ENCODE data around the gene ESPNL.

The ESPNL gene

GRCh38 chr2:238128061-238128440 is 27.9 kb downstream of the ESPNL start:
- in situ Hi-C loops (cut with HindIII; ENCODE audit: low pct_ligation_motif_present, low sequenced_read_pairs): no loop called here
- Histone ChIP-seq H3K36me3 (replicated peaks) (no peaks in the 10 kb centered on the region), H3K4me3 (ENCODE audit: low read depth, low read length) (no peak overlapping the region), H3K27ac (no peak overlapping the region), H3K27me3 (replicated peaks) (no peaks in the 10 kb centered on the region)
- TF ChIP-seq CTCF (IDR thresholded peaks at IDR 0.05; ENCODE audit: low read depth, low read length, missing control alignments): no peak
- DNase-seq: no peak

DNA sequence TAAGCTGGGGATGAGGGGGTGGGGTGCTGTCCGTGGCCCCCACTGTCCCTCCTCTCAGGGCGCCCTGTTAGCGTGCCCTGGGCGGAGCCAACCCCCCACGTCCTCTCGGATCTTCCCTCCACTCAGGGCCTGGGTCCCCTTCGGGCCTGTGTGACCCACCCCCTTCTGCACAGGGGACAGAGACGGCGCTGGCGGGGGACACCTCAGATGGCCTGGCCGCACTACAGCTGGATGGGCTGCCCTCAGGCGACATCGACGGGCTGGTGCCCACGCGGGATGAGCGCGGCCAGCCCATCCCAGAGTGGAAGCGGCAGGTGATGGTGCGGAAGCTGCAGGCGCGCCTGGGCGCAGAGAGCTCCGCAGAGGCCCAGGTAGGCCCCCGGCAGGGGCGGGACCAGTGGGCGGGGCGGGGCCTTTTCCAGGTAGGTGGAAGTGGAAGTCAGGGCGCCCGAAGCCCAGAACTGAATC is 28.4 kb downstream of the ESPNL start:
- no peak for TF ChIP-seq CTCF (IDR thresholded peaks at IDR 0.05; ENCODE audit: low read depth, low read length, missing control alignments)
- no peak overlapping the region for H3K4me3 ChIP-seq (ENCODE audit: low read depth, low read length)
- H3K36me3 ChIP-seq (replicated peaks): no peaks in the 10 kb centered on the region
- H3K27ac ChIP-seq: no peak overlapping the region
- no peak for DNase-seq
- no peaks in the 10 kb centered on the region for H3K27me3 ChIP-seq (replicated peaks)
- in situ Hi-C loops (cut with HindIII; ENCODE audit: low pct_ligation_motif_present, low sequenced_read_pairs): no loop called here

GRCh38 chr2:238129166-238130010 is 29.2 kb downstream of the ESPNL start:
- DNase-seq: no peak
- H3K4me3 ChIP-seq (ENCODE audit: low read depth, low read length): no peak overlapping the region
- in situ Hi-C loops (cut with HindIII; ENCODE audit: low pct_ligation_motif_present, low sequenced_read_pairs): no loop called here
- H3K36me3 ChIP-seq (replicated peaks): no peaks in the 10 kb centered on the region
- H3K27ac ChIP-seq: no peak overlapping the region
- H3K27me3 ChIP-seq (replicated peaks): no peaks in the 10 kb centered on the region
- TF ChIP-seq CTCF (IDR thresholded peaks at IDR 0.05; ENCODE audit: low read depth, low read length, missing control alignments): no peak

GRCh38 chr2:238130111-238130695 is 30.1 kb downstream of the ESPNL start:
- no peak for TF ChIP-seq CTCF (IDR thresholded peaks at IDR 0.05; ENCODE audit: low read depth, low read length, missing control alignments)

GRCh38 chr2:238130696-238131628 is 30.8 kb downstream of the ESPNL start:
- DNase-seq: no peak
- in situ Hi-C loops (cut with HindIII; ENCODE audit: low pct_ligation_motif_present, low sequenced_read_pairs): no loop called here
- no peak overlapping the region for H3K4me3 ChIP-seq (ENCODE audit: low read depth, low read length)
- H3K27ac ChIP-seq: no peak overlapping the region
- no peaks in the 10 kb centered on the region for H3K27me3 ChIP-seq (replicated peaks)
- no peak for TF ChIP-seq CTCF (IDR thresholded peaks at IDR 0.05; ENCODE audit: low read depth, low read length, missing control alignments)
- no peaks in the 10 kb centered on the region for H3K36me3 ChIP-seq (replicated peaks)

More at GRCh38 chr2:238130111-238130695, 30.1 kb downstream of the ESPNL start:
- Histone ChIP-seq H3K4me3 (ENCODE audit: low read depth, low read length) (no peak overlapping the region), H3K27ac (no peak overlapping the region), H3K36me3 (replicated peaks) (no peaks in the 10 kb centered on the region), H3K27me3 (replicated peaks) (no peaks in the 10 kb centered on the region)
- in situ Hi-C loops (cut with HindIII; ENCODE audit: low pct_ligation_motif_present, low sequenced_read_pairs): no loop called here
- DNase-seq: no peak

Measured in brain microvascular endothelial cell (primary cell).